ENCODE data around the gene CCR1.
A peak's percentile ranks its signal among the peaks of the same experiment; 100 is the strongest.

CCR1 gene

GRCh38 chr3:46208167-46208704 lies at the start of gene CCR1:
TSS of gene CCR1 (minus strand) at chr3:46208313. CDS start at chr3:46204313, 4,000 bp downstream.
- DNase-seq (ENCODE audit: low spot score), result peak; percentile 47

GRCh38 chr3:46252980-46253379 lies 44.9 kb upstream of the CCR1 start:
- no peak for DNase-seq (ENCODE audit: low spot score)

DNA sequence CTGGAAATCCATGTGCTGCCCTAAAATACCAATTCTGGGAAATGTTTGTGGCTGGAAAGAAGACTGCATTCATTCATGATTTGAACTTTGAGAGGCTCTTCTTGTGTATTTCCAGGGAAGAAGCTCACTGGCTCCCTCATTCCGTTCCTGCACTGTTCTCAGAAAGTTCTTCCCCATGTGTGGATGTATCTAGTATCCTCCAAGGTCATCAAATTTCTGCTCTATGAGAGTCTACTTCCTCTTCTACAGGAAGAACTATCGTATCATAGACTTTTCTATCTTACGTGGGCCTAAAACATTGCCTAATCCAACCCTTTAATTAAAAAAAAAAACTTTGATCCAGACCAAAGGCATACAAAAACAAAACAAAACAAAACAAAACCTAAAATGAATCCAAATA lies 37.0 kb upstream of the CCR1 start:
- DNase-seq (ENCODE audit: low spot score), result no peak

DNA sequence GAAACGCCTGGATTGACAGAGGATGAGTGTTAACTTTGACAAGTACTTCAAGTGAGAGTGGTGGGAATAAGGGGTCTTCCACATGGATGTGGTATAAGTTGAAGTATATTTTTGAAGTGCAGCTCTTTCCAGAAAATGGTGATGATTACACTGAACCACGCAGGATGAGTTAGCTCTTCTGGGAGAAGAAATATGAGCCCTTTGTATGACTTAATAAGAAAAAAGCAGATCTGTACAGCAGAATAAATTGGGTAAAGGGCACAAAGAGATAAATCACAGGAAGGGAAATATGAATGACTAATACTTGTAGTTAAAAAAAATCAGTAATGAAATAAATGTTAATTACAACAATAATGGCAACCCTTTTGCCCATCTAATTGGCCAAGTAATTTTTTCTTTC lies 35.4 kb upstream of the CCR1 start:
- no peak for DNase-seq (ENCODE audit: low spot score)

GRCh38 chr3:46242120-46242519 lies 34.0 kb upstream of the CCR1 start, which contains the start of gene CCR3:
TSS of gene CCR3 (plus strand) at chr3:46242460. CDS start at chr3:46265159, 22,699 bp downstream.
- no peak for DNase-seq (ENCODE audit: low spot score)

DNA sequence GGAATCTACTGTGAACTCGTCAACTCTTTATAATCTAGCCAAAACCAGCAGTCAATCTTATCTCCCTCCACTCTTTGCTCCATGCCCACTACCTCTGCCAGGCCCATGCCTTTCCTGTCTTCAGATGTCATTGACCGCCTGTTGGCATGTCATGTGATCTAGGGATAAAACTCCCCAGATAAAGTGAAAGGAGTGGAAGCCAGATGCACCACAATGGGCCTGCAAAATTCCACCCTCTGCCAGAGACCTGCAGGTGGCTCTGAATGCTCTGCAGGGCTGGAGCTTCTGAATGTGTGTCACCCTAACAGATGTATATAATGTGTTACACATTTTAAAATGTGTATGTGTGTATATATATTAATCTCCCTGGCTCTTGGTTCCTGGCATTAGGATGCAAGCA lies 31.8 kb upstream of the CCR1 start:
- DNase-seq (ENCODE audit: low spot score), result no peak

- DNase-seq (ENCODE audit: low spot score), result no peak
These were observed 31.3 kb upstream of the CCR1 start for GRCh38 chr3:46239301-46239938.

DNA sequence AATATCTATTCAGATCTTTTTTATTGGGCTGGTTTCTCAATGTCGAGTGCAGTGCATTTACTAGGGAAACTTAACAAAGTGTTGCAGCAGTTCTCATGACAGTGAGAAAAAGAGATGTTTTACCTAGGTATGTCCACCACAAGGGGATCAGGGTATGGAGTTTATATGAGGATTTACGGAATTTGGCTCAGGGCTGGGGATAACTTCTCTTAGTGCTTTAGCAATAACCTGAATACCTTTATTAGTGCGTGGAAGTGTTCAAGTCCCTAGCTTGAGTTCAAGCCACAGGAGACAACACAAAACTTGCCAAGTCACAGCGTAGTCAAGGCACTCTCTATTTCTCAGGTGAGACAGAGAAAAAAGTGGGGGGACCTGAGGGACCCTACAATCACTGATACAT lies 30.3 kb upstream of the CCR1 start:
- DNase-seq (ENCODE audit: low spot score), result no peak

- no peak for DNase-seq (ENCODE audit: low spot score)
These were observed 28.4 kb upstream of the CCR1 start for GRCh38 chr3:46236294-46237054.

DNA sequence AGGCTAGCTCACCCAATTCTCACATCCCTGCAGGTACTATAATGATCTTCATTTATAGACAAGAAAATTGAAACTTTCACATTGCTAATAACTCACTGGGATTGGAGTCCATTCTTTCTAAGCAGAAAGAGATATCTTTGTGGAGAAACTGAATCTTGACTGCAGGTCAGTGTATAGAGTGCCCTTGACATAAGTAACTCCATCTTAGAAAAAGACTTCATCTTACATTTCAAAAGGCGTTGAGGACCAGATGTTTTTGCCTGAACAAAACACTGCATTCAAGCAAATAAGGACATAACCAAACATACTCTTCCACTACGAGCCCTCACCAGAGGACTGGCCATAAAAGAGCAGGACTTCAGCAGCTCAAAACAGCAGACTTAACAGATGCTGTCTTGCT lies 27.3 kb upstream of the CCR1 start:
- DNase-seq (ENCODE audit: low spot score), result no peak

GRCh38 chr3:46233194-46233593 lies 25.1 kb upstream of the CCR1 start:
- no peak for DNase-seq (ENCODE audit: low spot score)

- DNase-seq (ENCODE audit: low spot score), result no peak
These were observed 23.2 kb upstream of the CCR1 start for GRCh38 chr3:46231323-46231722.

DNA sequence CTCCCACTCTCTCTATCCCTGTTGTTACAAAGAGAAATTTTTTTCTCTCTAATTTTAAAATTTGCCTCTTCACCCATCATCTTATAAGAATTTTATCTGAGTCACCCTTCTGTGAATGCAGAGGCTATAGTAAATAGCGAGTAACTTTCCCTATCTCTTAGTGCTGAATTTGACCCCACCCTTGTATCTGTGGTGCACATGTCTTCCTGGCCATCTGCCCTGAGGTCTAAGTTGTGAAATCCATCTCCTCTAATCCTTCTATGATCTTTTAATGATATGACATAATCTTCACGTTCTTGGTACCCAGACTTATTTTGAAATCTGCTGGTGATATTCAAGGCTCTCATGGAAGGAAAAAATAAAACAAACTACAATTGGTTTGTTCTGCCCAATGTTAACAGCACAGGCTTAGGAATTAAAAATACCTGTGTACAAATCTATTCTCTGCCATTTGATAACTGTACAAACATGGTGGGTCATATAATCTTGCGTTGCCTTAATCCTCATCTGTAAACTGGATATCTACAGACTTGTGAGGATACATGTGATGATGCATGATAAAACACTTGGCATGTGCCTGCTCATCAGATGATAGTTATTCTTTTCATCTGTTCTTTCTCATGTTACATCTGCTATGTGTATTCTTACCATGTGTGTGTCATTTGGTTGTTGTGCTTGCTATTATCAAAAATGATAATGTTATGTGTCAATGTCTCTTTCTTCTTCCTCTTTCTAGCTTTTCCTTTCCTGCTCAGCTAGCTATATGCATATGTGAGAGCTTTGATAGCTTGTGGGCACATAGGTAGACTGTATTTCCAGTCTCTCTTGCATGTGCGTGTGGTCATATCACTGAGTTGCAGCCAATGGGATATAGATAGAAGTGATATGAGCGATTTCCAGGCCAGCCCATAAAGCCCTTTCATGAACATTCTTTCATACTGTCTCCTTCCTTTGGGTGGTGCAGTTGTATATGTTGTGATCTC lies 20.4 kb upstream of the CCR1 start:
- DNase-seq (ENCODE audit: low spot score), result no peak

- no peak for DNase-seq (ENCODE audit: low spot score)
These were observed 14.5 kb upstream of the CCR1 start for GRCh38 chr3:46222435-46223161.

- DNase-seq (ENCODE audit: low spot score), result no peak
These were observed 13.8 kb upstream of the CCR1 start for GRCh38 chr3:46221938-46222337.

- DNase-seq (ENCODE audit: low spot score), result no peak
These were observed 13.3 kb upstream of the CCR1 start for GRCh38 chr3:46221391-46221790.

- no peak for DNase-seq (ENCODE audit: low spot score)
These were observed 10.1 kb upstream of the CCR1 start for GRCh38 chr3:46218196-46218709.

- no peak for DNase-seq (ENCODE audit: low spot score)
These were observed 7.8 kb upstream of the CCR1 start for GRCh38 chr3:46215810-46216414.

GRCh38 chr3:46214751-46215352 lies 6.7 kb upstream of the CCR1 start:
- DNase-seq (ENCODE audit: low spot score), result no peak

GRCh38 chr3:46213201-46213600 lies 5.1 kb upstream of the CCR1 start:
- DNase-seq (ENCODE audit: low spot score), result no peak

All from putamen (tissue), 1 donor.